SW 1271 (cell line): ENCODE data around the gene SWT1.
"Not testable (repeated sequence)": the region's sequence is repeated elsewhere in the genome, so short reads cannot be mapped to it uniquely, and the experiment has no call there.

Experiments used
- DNase-seq, 2 experiments: peaks; one replicate each; lab custom pipeline; 2025; lab: John Stamatoyannopoulos, UW

Gene SWT1

DNA sequence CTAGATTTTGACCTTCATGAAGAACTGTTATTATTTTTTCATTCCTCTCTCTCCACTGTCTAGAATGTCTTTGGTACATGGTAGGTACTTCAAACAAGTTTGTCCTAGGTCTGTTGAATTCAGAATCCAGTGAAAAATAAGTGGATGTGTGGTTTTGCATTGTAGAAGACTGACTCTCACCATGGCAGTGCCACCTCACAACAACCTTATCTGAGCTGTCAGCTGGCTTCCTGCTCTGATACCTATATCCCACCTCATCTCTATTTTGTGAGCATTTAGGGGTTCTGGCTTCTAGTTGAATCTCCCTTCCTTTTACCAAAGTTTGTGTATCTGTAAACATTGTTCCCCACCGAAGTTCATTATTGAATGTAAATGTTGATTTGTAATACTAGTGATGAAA, 9.1 kb downstream of the SWT1 start:
- no peak for DNase-seq

DNA sequence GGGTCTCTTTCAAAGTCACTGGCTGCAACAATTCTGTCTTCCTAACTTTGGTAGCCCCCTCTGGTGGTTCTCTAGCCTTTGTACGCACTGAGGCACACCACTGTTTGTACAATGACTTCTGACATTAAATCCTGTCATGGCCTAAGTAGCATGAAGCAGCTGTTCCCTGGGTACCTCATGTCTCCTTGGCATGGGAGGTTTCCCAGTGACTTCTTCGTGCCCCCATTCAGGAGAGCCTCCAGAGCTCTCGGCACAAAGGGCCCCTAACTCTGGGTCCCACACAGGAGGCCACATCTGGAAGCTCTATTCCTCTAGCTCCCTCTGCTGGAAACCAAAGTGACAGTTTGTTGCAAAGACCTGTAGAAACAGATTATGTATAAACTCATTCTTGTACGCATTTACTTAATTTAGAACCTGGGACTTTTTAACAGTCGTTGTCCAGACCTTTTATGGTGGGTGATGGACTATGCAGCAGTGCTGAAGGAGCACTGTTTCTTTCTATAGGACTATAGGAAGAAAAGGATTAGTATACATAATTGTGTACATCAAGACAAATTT, 13.4 kb downstream of the SWT1 start:
- DNase-seq, result peak; percentile 4 to 30

DNA sequence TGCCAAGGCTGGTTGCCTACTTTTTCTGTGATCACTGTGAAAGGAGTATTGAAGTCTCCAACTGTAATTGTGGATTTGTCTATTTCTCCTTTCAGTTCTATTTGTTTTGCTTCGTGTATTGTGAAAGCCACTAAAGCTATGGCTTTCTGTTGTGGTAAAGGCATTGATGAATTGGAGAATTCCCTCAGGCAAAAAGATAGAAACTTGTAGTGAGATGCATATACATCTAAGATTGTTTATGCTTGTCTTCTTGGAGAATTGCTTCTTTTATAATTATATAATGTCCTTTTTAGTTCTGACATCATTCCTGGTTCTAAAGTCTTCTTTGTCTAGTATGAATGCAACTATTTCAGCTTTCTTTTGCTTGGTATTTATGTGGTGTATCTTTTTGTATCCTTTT, 36.8 kb downstream of the SWT1 start:
- DNase-seq, result no peak

DNA sequence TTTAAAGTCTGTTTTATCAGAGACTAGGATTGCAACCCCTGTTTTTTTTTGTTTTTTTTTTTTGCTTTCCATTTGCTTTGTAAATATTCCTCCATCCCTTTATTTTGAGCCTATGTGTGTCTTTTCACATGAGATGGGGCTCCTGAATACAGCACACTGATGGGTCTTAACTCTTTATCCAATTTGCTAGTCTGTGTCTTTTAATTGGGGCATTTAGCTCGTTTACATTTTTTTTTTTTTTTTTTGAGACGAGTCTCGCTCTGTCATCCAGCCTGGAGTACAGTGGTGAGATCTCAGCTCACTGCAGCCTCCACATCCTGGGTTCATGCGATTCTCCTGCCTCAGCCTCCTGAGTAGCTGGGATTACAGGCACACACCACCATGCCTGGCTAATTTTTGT, 41.7 kb downstream of the SWT1 start:
- DNase-seq, result not testable (repeated sequence)

DNA sequence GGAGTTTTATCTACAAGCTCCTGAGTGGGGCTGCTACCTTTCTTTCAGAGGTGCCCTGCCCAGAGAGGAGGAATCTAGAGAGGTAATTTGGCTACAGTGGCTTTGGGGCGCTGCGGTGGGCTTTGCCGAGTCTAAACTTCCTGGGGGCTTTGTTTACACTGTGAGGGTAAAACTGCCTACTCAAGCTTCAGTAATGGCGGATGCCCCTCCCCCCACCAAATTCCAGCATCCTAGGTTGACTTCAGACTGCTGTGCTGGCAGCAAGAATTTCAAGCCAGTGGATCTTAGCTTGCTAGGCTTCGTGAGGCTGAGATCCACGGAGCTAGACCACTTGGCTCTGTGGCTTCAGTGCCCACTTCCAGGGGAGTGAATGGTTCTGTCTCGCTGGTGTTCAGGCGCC, 43.9 kb downstream of the SWT1 start:
- no peak for DNase-seq

DNA sequence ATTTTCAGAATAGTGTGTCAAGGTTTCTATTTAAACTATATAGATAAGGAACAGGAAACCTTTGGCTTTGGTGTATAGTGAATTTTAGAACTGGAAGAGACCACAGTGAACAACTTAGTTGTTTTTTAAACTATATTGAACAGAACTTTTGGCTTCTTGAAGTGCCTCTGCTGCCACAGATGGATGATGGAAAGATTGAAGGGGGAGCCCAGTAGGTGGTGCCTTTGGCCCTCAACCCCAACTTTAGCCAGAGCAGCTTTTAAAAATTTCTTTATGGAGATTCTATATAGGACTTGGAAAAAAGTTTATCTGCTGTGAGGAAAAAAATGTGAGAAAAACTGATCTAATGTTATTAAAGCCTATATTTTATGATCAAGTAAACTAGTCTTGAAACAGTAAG, 50.2 kb downstream of the SWT1 start:
- no peak for DNase-seq

DNA sequence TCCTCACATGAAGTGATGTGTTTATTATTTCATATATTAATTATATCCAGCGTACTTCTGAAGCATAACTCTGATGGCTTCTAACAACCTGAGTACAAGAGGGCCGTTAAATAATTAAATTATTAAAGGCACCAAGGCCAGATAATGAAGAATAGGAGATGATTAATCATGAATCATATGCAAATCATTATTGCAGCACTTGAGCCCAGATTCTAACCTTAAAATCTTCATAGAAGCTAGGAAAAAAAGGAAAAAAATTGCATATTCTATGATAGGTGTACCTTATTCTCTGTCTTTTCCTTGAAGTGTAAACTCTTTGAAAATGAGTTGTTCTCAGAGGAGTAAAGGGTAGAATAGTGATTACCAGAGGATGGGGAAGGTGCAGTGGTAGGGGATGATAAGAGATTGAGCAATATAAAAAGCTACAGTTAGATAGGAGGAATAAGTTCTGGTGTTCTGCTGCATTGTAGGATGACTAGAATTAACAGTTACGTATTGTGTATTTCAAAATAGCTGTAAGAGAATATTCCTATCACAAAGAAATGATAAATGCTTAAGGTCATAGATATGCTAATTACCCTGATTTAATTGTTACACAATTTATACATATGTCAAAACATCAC, 51.1 kb downstream of the SWT1 start:
- no peak for DNase-seq

DNA sequence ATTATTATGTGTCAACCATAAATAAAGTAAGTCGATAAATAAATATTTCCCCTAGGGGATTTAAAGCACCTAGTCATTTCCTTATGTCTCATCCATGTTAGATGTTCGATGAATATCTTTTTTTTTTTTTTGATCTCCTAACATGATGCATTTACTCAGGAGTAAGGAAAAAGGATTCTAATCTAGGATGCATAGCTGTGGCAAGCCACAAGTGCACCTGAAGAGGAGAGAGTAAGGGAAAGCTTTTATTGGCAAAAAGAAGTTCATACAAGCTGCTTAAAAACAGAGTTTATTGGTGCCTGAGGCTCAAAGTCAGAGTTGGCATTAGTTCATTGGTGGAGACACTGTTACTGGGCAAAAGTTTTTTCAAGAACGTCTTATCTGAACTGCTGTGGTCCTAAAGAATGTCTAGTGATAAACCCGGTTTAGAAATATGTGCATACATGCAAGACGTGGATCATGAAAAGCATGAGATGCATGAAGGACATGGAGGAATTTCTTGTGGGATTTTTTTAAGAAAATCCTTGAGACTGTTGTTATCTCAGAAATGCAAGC, 51.7 kb downstream of the SWT1 start:
- DNase-seq, result no peak

DNA sequence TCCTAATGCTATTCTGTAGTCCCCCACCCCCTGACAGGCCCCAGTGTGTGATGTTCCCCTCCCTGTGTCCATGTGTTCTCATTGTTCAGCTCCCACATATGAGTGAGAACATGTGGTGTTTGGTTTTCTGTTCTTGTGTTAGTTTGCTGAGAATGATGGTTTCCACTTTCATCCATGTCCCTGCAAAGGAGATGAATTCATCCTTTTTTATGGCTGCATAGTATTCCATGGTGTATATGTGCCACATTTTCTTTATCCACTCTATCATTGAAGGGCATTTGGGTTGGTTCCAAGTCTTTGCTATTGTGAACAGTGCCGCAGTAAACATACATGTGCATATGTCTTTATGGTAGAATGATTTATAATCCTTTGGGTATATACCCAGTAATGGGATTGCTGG, 52.4 kb downstream of the SWT1 start:
- DNase-seq, result not testable (repeated sequence)

DNA sequence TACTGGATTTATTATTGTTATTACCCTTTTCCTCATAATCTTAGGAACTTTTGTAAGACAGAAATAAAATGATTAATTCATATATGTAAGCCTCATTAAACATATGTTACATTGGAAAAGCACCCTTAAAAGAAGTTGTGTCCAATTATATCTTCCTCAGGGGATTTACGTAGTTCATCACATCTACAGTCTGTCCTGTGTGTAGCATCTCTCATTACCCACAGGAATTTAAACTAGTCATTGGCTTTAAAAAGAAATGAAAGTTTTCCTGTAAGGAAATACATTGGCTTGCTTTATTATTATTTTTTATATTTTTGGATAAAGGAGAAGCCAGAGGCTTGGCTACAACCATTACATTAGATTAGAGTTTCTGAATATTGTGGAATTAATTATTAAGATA, 56.1 kb downstream of the SWT1 start:
- DNase-seq, result no peak

DNA sequence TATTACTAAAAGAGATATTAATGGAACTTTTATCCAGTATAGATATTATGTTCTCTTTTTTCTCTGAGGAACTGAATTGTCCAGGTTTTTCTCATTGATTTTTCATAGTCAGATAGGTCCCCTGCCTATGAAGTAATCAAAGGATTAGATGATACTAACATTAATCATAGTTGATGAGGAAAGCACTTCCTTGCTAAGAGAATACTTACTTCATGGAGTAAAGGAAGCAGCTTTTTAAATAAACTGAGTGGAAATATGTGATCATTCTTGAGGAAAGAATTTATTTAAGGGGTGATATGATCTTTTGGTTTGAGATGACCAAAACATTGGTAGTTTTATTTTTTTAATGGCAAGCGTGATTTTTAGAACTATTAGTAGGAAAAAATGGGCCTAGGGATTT, 58.9 kb downstream of the SWT1 start:
- DNase-seq, result no peak

DNA sequence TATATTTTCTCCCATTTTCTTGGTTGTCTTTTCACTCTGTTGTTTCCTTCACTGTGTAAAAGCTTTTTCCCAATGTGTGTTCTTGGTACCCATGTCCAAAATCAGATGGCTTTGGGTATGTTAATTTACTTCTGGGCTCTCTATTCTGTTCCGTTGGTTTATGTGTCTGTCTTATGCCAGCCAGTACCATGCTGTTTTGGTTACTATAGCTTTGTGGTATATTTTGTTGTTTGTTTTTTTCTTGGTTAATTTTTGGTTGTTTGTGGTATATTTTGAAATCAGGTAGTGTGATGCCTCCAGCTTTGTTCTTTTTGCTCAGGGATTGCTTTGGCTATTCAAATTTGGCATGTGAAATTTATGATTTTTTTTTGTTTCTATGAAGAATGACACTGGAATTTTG, 67.2 kb downstream of the SWT1 start:
- DNase-seq, result no peak

DNA sequence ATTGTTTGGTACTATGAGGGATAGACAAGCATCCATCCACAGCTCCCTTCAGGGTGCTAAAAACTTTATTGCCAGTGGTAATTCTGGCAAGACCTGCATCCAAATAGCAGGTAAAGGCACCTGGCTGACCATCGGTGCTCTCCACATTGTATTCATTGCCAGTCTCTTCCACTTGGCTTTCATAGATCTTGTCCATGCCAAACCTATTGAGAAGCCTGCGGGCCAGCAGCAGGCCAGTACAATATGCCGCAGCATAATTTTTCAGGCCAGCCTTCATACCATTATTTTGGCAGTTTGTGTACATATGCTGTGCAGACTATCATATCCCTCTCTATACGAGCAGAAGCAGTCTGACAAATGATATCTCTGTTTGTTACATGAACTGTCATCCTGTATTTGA, 70.2 kb downstream of the SWT1 start:
- DNase-seq, result no peak

DNA sequence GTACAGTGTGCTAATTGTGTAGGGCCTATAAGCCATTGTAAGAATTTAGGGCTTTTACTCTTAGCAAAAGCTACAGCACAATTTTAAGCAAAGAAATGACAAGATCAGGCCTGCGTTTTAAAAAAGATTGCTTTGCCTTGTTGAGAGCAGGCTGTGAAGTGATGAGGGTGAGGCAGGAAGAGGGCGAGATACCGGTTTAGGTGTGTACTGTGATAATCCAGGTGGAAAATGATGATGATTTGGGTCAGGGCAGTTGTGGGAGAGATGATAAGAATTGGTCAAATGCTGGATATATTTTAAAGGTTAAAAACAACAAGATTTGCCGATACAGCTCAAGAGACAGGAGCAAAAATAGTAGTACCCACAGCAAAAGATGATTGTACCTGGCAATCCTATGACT, 72.0 kb downstream of the SWT1 start:
- no peak for DNase-seq

DNA sequence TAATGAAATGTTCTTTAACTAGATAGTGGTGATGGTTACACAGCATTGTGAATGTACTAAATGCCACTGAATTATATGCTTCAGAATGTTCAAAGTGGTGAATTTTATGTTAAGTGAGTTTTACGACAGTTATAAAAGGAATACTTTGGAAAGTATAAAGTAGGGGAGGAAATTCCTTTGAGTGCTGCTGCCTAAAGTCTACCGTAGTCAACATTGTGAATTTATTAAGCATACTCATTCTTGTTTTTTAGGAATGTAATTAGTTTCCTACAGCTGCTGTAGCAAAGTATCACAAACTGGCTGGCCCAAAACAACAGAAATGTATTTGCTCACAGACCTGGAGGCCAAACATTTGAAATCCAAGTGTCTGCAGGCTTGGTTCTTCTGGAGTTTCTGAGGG, 73.0 kb downstream of the SWT1 start:
- no peak for DNase-seq

DNA sequence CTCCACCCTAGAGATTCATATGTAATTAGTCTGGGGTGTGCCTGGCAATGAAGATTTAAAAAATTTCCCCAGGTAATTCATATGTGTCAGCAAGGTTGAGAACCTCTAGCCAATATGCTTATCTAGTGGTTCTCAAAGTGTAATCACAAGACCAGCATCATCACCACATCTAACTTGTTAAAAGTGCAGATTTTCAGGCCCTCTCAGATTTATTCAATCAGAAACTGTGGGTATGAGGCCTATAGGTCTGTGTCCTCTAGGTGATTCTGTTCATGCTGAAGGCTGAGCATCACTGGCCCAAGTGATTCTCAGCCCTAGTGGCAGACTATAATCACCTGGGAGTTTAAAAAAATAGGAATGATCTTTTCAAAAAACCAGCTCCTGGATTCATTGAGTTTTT, 75.9 kb downstream of the SWT1 start:
- no peak for DNase-seq

DNA sequence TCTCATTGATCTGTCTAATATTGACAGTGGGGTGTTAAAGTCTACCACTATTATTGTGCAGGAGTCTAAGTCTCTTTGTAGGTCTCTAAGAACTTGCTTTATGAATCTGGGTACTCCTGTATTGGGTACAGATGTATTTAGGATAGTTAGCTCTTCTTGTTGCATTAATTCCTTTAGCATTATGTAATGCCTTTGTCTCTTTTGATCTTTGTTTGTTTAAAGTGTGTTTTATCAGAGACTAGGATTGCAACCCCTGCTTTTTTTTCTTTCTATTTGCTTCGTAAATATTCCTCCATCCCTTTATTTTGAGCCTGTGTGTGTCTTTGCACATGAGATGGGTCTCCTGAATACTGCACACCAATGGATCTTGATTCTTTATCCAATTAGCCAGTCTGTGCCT, 77.2 kb downstream of the SWT1 start:
- not testable (repeated sequence) for DNase-seq

DNA sequence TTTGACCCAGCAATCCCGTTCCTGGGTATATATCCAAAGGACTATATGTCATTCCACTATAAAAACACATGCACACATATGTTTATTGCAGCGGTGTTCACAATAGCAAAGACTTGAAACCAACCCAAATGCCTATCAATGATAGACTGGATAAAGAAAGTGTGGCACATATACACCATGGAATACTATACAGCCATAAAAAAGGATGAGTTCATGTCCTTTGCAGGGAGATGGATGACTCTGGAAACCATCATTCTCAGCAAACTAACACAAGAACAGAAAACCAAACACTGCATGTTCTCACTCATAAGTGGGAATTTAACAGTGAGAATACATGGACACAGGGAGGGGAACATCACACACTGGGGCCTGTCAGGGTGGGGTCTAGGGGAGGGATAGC, 80.2 kb downstream of the SWT1 start:
- DNase-seq, result not testable (repeated sequence)

DNA sequence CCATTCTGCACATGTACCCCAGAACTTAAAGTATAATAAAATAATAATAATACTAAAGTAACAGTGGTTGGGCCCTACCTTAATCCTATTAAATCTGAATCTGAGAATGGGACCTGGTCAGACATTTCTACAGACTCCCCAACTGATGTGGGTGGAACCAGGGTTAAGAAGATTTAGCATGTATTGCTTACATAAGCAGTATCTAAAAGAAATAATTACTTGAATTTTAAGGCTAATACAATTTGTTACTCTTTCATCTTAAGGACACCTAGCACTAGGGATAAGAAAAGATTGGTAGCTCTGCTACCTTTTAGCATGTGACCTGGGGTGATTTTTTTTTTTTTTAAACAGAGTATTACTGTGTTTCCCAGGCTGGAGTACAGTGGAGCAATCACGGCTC, 80.7 kb downstream of the SWT1 start:
- no peak for DNase-seq

DNA sequence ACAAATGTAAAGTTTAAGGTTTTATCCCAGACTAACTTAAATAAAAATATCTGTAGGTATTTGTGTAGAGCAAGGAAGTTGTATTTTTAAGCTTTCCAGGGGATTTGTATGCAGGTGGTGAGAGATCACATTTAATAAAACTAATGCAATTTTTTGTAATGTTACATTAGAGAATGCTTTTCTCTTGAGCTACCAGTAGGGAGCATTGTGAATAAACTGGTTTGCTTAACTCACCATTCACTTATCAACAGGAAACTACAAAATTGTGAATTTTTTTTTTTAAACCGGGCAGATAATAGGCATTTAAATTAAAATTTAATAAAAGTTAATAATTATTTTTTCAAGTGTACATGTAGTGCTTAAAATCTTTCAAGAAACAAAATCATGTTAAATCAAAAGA, 81.5 kb downstream of the SWT1 start:
- peak in 1 of 2 experiments; percentile 6 for DNase-seq

DNA sequence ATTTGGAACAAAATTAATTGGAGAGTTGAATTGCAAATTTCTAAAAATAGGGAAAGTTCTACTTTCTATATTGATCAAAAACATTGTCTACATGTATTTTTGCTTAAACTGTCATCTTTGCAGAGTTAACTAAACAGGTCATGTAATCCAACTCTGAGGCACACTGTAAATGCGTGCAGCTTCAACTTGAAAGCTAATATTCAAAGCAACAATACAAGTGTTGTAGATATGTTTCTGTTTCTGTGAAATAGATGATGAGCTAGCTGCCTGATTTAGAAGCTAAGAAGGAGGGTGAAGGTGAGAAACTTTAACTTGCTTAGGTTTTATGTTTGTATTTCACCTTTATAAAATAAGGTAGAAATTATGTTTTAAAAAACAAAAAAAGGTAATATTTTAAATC, 82.9 kb downstream of the SWT1 start:
- DNase-seq, result no peak

DNA sequence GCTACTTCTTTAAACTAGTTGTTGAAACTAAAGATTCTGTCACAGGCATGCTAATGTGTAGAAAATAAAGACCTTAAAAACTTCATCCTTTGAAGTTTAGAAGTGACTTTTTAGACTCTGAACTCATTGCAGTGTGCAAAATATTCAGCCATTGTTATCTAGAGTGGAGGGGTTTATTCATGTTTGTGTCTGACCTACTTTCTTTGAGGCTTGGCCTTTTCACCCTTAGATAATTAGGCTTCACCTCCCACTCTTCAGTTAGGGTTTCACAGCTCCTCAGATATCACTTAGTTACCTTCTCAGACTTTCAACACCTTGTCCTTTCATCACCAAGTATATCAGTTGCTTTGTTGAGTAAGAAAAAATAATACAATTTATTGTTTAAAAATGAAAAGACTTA, 84.2 kb downstream of the SWT1 start:
- DNase-seq, result no peak

DNA sequence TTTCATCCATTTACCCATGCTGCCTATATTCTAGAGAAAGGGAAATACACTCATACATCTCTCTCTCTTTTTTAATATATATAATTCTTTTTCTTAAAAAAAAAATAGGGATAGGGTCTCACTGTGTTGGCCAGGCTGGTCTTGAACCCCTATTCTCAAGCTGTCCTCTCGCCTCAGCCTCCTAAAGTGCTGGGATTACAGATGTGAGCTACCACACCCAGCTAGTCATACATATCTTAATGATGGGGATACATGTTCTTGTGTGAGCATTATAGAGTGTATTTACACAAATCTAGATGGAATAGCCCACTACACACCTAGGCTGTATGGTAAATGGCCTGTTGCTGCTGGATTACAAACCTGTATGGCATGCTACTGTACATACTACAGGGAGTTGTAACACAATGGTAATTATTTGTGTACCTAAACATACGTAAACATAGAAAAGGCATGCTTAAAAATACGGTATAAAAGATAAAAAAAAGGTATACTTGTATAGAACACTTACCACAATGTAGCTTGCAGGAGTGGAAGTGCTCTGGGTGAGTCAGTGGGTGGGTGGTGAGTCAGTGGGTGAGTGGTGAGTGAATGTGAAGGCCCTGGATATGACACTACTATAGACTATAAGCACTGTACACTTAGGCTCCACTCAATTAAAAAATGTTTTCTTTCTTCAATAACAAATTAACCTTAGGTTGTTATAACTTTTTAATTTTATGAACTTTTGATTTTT, 87.2 kb downstream of the SWT1 start:
- peak; percentile 0 to 9 for DNase-seq
